Keratinocyte (primary cell): ENCODE results near the gene DIP2C. TPM values are rescaled to one million over a fixed set of nuclear protein-coding genes. Genes with fewer than 3 reads are reported as not detected.

Source experiments
- DNase-seq: peaks from one replicate; pipeline ENCODE4 v3.0.0-alpha.2; 2011; ENCODE audit warnings: low read depth, missing footprints, low spot score
- FAIRE-seq: peaks from 2 replicates; lab custom pipeline; 2011; peaks lifted over from hg19 to GRCh38; lab: Jason Lieb, UNC
- H2AFZ ChIP-seq: 2 replicates; pipeline ENCODE4 v1.6.0; 2012; ENCODE audit warnings: low read length, control low read depth, inconsistent platforms; ENCODE audit not compliant: control insufficient read depth
- H3K27ac ChIP-seq: 2 replicates; pipeline ENCODE4 v1.5.1; 2011; ENCODE audit warnings: low read length; ENCODE audit not compliant: control insufficient read depth, insufficient read depth
- H3K27me3 ChIP-seq: 3 replicates; pipeline ENCODE4 v1.6.0; 2011; ENCODE audit warnings: low read length; ENCODE audit not compliant: control insufficient read depth, insufficient read depth; ENCODE audit errors: extremely low read depth
- H3K36me3 ChIP-seq, 2 experiments: 2 replicates in 1 of 2; 3 replicates in 1 of 2; pipeline ENCODE4 v1.5.1; 2011; ENCODE audit warnings: low read length in 2 of 2, mild to moderate bottlenecking in 1 of 2; ENCODE audit not compliant: control insufficient read depth in 2 of 2, insufficient read depth in 2 of 2; ENCODE audit errors: extremely low read depth in 1 of 2
- H3K4me1 ChIP-seq: 3 replicates; pipeline ENCODE4 v1.5.1; 2011; ENCODE audit warnings: low read length; ENCODE audit not compliant: control insufficient read depth, insufficient read depth; ENCODE audit errors: extremely low read depth
- H3K4me2 ChIP-seq: 3 replicates; pipeline ENCODE4 v1.6.0; 2011; ENCODE audit warnings: low read depth, low read length; ENCODE audit not compliant: control insufficient read depth, insufficient read depth; ENCODE audit errors: extremely low read depth
- H3K4me3 ChIP-seq, 3 experiments: fragments of 200-600 bp in 1 of 3; sonication (generic) in 1 of 3; 2 replicates in 2 of 3; 3 replicates in 1 of 3; pipeline ENCODE4 v1.5.1; 2011 to 2016; ENCODE audit warnings: low read length in 3 of 3, mild to moderate bottlenecking in 3 of 3, control low read depth in 2 of 3, inconsistent platforms in 1 of 3, low read depth in 1 of 3, mixed read lengths in 1 of 3, mixed run types in 1 of 3, moderate library complexity in 1 of 3; ENCODE audit not compliant: control insufficient read depth in 2 of 3, insufficient read depth in 2 of 3; ENCODE audit errors: extremely low read depth in 1 of 3
- H3K79me2 ChIP-seq: 2 replicates; pipeline ENCODE4 v1.6.0; 2012; ENCODE audit warnings: low read length; ENCODE audit not compliant: control insufficient read depth, insufficient read depth
- H3K9ac ChIP-seq: 3 replicates; pipeline ENCODE4 v1.6.0; 2011; ENCODE audit warnings: low read length; ENCODE audit not compliant: control insufficient read depth, insufficient read depth; ENCODE audit errors: extremely low read depth
- H3K9me1 ChIP-seq: 3 replicates; pipeline ENCODE4 v1.6.0; 2011; ENCODE audit warnings: low read length; ENCODE audit not compliant: control insufficient read depth, insufficient read depth; ENCODE audit errors: extremely low read depth
- H3K9me3 ChIP-seq: 2 replicates; pipeline ENCODE4 v1.5.1; 2012; ENCODE audit warnings: low read depth, low read length; ENCODE audit not compliant: control insufficient read depth
- H4K20me1 ChIP-seq: 3 replicates; pipeline ENCODE4 v1.6.0; 2011; ENCODE audit warnings: low read length; ENCODE audit not compliant: control insufficient read depth, insufficient read depth; ENCODE audit errors: extremely low read depth
- EZH2 ChIP-seq: IDR thresholded peaks from one replicate; pipeline ENCODE4 v1.6.1; 2012; ENCODE audit warnings: inconsistent platforms, mild to moderate bottlenecking, low read length, moderate library complexity
- dilution Hi-C: fragments of 300-500 bp; cut with MboI; formaldehyde crosslinking; loops from one replicate; pipeline ENCODE4 v1.7.0; 2020; ENCODE audit warnings: low sequenced_read_pairs; ENCODE audit not compliant: extremely low pct_ligation_motif_present
- polyA plus RNA-seq, 5 experiments: library from polyadenylated mRNA; depleted of rRNA in 3 of 5; stranded (reverse) in 3 of 5; stranded (forward) in 1 of 5; unstranded in 1 of 5; fragments of >200 nt; gene quantifications; 1 replicate in 1 of 5; 2 replicates in 3 of 5; 3 replicates in 1 of 5; pipeline versions ENCODE4 v1.2.1 to v1.2.3, GENCODE V29; 2011 to 2012; ENCODE audit warnings: missing spikeins in 2 of 5, low read depth in 1 of 5, low replicate concordance in 1 of 5
- TF ChIP-seq, protein P1 (sequence below), 3 experiments: IDR thresholded peaks in 1 of 3; conservative IDR thresholded peaks in 1 of 3; optimal IDR thresholded peaks in 1 of 3; 2 replicates in 2 of 3; 3 replicates in 1 of 3; pipeline versions ENCODE3 to v1.5.1; 2011; ENCODE audit warnings: low read length in 3 of 3, mild to moderate bottlenecking in 3 of 3, moderate library complexity in 2 of 3, control low read depth in 1 of 3, inconsistent platforms in 1 of 3; ENCODE audit not compliant: insufficient read depth in 2 of 3; ENCODE audit errors: extremely low read depth in 1 of 3

The DIP2C gene
- polyA plus RNA-seq, 1 donor (not counting 4 experiments of a cell fraction or from before 2014, with no cell fraction given), result 1.3 TPM

DNA sequence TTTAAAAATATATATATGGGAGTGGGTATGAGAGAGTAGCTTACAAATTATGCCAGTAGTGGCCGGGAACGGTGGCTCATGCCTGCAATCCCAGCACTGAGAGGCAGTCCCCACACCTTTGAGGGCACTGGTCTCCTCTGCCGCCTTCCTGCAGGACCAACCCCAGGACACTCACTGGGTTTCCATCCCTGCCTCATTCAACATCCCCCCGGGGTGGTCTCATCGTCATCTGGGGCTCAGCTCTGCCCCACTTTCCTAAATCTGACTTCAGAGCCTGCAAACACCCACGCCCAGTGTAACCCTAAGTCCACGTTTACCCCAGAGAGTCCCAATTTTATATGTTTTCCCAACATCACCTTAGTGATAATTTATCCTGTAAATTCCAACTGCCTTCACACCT lies 96.5 kb downstream of the DIP2C start:
- Histone ChIP-seq H4K20me1 (no peaks in the 10 kb centered on the region), H3K4me3 (no peak overlapping the region), H3K4me1 (no peaks in the 10 kb centered on the region), H3K9me1 (no peaks in the 10 kb centered on the region), H3K36me3 (peaks cover 0 to 1% of the 10 kb centered on the region in 2 experiments), H3K4me2 (no peak overlapping the region), H3K27me3 (no peaks in the 10 kb centered on the region), H3K9me3 (no peaks in the 10 kb centered on the region), H3K27ac (no peak overlapping the region), H3K79me2 (no peaks in the 10 kb centered on the region), H3K9ac (no peak overlapping the region), H2AFZ (no peak overlapping the region)
- TF ChIP-seq, protein P1, sequence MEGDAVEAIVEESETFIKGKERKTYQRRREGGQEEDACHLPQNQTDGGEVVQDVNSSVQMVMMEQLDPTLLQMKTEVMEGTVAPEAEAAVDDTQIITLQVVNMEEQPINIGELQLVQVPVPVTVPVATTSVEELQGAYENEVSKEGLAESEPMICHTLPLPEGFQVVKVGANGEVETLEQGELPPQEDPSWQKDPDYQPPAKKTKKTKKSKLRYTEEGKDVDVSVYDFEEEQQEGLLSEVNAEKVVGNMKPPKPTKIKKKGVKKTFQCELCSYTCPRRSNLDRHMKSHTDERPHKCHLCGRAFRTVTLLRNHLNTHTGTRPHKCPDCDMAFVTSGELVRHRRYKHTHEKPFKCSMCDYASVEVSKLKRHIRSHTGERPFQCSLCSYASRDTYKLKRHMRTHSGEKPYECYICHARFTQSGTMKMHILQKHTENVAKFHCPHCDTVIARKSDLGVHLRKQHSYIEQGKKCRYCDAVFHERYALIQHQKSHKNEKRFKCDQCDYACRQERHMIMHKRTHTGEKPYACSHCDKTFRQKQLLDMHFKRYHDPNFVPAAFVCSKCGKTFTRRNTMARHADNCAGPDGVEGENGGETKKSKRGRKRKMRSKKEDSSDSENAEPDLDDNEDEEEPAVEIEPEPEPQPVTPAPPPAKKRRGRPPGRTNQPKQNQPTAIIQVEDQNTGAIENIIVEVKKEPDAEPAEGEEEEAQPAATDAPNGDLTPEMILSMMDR (optimal IDR thresholded peaks at IDR 0.05 in 1 of 3, IDR thresholded peaks at IDR 0.05 in 1 of 3, conservative IDR thresholded peaks at IDR 0.05 in 1 of 3; ENCODE audit: extremely low read depth in 1 of 3, insufficient read depth in 2 of 3, low read length in 3 of 3), result no peak
- TF ChIP-seq EZH2, result no peak
- DNase-seq, result no peak
- dilution Hi-C loops, result no loop called here
- no peak for FAIRE-seq

DNA sequence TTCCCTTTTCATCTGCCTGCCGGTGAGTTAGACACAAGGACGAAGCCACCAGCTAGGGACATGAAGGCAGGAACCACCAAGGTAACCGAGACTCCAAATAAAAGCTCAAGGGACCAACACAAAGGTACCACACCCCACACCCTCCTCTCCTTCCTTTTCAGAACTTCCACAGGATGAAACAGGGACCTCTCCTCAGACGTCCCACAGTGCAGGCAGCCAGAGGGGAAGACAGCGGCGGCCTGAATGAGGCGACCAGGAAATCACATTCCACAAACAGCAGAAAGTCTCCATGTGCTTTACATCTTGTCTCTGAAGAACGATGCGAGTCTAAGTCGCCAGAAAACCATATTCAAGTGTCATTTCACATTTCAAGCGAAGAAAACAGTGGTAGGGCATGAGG lies 97.8 kb downstream of the DIP2C start:
- Histone ChIP-seq H4K20me1 (no peaks in the 10 kb centered on the region), H3K36me3 (peaks cover 0 to 1% of the 10 kb centered on the region in 2 experiments), H3K4me2 (no peak overlapping the region), H3K4me1 (no peaks in the 10 kb centered on the region), H2AFZ (no peak overlapping the region), H3K27me3 (no peaks in the 10 kb centered on the region), H3K27ac (no peak overlapping the region), H3K79me2 (no peaks in the 10 kb centered on the region), H3K9me1 (no peaks in the 10 kb centered on the region), H3K9ac (no peak overlapping the region), H3K9me3 (no peaks in the 10 kb centered on the region), H3K4me3 (no peak overlapping the region)
- dilution Hi-C loops, result no loop called here
- no peak for DNase-seq
- TF ChIP-seq, protein P1 (optimal IDR thresholded peaks at IDR 0.05 in 1 of 3, IDR thresholded peaks at IDR 0.05 in 1 of 3, conservative IDR thresholded peaks at IDR 0.05 in 1 of 3; ENCODE audit: extremely low read depth in 1 of 3, insufficient read depth in 2 of 3, low read length in 3 of 3), result no peak
- TF ChIP-seq EZH2, result no peak
- no peak for FAIRE-seq
